Eye (tissue), 1 donor: ENCODE measurements around the gene PRKG1.
"Not testable (repeated sequence)": the region's sequence is repeated elsewhere in the genome, so short reads cannot be mapped to it uniquely, and the experiment has no call there.

Experiments used
- DNase-seq: peaks from one replicate; pipeline ENCODE4 v3.0.0-alpha.2; 2015

Gene PRKG1

DNA sequence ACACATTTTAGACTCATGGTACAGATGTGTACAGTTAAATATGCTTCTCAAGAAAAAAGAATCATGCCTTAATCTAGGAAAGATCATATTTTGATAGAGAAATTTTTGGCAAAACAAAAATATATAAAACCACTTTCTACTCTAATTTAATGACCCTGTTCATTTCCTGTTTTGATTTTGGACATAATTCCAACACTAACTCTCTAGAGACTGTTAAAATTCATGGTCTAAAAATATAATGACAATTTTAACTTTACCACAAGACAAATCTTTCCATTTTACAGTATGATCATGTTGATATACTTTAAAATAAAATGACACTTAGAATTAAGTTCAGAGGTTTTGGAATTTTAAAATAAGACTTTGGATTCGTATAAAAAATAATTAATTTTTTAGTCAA, 45.2 kb downstream of the PRKG1 start:
- no peak for DNase-seq

DNA sequence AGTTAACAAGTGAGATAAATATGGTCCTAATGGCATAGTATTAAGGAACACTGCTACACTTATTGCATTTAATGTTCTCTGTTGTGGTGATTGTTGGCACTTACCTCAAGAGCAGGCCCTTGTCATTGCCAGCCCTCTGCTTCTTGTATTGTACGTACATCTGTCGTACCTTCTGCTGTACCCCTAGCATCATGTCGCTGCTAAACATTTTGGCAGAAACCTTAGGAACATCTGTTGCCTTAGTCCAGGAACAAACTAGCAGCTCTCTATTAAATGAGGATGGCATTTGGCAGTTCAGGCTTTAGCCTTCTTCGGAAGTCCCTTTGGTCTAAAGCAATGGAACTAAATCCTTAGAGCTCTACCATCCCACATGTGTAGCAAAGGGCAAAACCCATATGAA, 47.6 kb downstream of the PRKG1 start:
- DNase-seq, result no peak

- peak; percentile 28 for DNase-seq
Observed at GRCh38 chr10:51124852-51125251, 50.6 kb downstream of the PRKG1 start.

- no peak for DNase-seq
Observed at GRCh38 chr10:51125518-51125917, 51.2 kb downstream of the PRKG1 start.

DNA sequence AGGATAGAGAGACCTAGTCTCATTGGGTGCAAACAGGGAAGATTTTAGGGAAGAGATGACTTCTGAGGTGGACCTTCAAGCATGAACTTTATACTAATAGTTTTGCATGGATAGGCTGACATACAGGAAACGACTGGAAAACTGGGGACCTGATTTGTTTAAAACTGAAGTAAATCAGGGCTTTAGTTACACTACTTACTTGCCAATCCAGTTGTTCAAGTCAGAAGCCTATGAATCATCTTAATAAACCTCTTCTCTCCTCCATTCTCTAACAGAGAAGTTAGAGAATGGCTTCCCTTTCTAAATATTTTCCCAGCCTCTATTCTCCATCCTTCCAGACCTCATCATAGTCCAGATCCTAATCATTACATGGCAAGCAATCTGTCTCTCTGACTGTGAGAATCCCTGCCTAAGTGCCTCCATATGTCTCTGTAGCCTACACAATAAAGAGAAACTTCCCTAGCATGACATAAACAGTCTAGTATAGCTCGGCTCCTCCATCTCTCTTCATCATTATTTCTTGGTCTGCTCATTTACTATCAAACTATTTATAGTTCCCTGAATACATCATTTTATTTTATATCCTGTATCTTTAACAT, 55.8 kb downstream of the PRKG1 start:
- DNase-seq, result peak; percentile 35

GRCh38 chr10:51137756-51138529, 63.7 kb downstream of the PRKG1 start:
- DNase-seq, result no peak

GRCh38 chr10:51139176-51139575, 64.9 kb downstream of the PRKG1 start:
- no peak for DNase-seq

GRCh38 chr10:51141010-51141409, 66.7 kb downstream of the PRKG1 start:
- DNase-seq, result no peak

DNA sequence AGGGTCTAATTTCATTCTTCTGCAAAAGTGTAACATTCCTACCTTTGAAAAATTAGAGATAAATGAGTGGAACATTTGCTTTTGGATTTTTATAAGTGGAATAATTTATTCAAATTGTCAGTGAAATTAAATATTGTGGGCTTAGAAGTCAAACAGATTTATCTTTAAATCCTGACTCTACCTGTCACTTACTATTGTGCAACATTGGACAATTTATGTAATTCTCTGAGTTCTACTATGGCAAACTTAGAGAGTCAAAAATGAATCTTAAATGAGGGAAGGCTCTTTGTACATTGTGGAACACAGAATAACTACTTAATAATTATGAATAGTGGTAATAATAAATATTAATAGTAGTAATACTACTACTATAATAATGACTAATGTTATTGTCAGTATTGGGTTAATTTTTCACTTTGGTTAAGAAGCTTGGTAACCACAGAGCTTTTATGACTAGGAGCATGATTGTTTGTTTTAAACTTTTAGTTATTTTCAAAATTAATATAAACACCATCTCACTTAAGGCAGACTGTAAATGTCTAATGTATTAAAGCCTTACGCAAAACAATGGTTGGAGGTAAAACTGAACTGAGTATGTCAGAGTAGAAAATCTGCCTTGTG, 70.0 kb downstream of the PRKG1 start:
- no peak for DNase-seq

DNA sequence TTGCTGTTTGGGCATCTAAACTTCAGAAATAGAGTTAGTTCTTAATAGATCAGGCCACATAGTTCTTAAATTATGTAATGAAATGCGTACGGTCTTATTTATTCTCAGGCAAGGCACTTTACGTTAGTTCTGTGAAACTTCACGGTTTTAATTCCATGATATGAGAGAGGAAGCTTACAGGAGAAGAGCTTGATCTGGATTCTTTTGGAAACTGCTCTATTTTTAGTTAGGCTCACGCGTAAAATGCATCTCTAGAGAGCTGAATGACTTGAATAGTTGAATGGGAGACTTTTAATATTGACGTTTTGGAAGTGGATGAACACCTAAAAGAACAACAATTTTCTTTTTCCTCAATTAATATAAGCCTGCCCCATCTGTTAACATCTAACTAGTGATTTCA, 71.1 kb downstream of the PRKG1 start:
- DNase-seq, result no peak

DNA sequence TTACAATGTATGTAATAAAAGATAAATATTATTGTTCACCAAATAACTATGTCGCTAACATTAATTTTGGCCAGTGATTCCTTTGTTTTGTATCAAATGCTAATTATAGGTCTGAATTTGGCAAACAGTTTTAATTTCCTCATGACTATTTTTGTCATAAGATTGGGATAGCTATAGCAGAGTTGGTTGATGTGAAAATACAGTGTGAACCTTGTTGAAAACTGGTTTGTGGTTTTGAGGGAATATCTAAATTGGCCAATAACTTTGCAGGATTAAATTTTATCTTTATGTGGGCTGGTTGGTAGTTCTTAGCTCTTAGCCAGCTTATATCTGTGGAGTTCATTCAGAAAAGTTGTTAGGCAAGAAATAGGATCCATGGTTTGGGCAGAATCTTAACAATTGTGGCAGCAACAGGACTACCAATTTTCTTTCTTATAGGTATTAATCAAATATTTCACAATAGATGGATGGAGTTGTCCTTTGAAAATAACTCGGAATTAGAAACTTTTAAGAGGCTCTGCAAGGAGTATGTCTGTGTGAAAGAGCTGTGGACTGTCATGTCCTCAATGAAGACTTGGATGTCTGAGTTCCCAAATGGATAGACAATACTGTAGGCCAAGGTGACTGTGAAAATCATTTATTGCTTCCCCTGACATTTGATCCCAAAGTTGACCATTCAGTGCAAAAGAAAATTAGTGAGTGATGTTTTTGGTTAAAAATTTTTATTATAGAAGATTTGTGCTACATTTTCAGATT, 73.5 kb downstream of the PRKG1 start:
- DNase-seq, result no peak

DNA sequence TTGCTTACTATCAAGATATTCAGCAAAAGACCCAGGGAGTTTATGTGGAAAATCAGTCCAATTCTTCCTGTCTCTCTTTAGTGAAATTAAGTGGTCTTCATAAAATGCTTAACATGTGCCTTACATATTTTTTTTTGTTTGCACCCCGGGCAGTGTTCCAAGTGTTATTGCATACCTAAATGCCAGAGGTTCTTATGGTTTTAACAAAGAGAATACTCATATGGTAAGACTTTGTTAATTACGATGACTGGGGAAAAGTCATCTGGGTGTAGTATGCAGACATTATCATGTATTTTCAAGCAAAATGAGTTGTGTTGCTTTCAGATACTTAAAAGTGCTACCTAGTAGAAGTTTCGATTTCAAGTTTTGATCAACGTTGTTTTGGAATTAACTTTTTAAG, 82.6 kb downstream of the PRKG1 start:
- peak; percentile 48 for DNase-seq

- DNase-seq, result no peak
Observed at GRCh38 chr10:51158832-51159231, 84.5 kb downstream of the PRKG1 start.

DNA sequence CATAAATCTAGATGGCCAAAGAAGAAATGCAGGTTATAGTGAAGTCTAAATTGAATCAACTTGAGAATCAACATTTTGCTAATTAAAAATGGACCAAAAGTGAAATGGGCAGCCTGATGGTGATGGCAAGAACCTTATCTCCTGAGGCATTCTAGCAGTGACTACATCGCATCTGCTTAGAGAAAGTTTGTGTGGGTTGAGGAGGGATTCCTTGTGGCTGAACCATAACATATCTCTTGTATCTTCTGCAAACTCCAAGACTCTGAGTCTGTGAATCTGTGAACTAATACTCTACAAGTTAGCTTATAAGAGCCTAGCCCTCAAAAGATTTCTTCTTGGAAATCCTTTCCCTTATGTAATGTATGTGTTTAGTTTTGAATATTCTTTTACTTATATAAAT, 85.6 kb downstream of the PRKG1 start:
- no peak for DNase-seq

DNA sequence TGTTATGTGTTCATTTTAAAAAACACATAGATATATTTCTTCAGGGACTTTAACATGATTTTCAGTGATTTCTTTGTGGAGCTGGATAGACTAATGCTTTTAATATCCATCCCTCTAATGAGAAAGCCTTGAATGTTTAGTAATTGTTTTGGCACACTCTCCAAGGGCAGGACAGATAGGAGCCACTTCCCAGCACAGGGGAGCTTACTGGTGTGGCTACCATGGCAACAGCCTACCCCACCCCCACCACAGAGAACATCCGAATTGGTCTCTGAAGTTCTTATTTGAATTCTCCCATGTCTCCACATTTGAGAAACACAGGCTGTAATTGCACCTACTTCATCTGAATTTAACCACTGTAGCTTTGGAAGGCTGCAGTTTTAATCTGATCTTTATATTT, 87.7 kb downstream of the PRKG1 start:
- DNase-seq, result peak; percentile 18

GRCh38 chr10:51163380-51164049, 89.2 kb downstream of the PRKG1 start:
- DNase-seq, result not testable (repeated sequence)

GRCh38 chr10:51168086-51168815, 94.0 kb downstream of the PRKG1 start:
- DNase-seq, result no peak

- DNase-seq, result no peak
Observed at GRCh38 chr10:51169111-51169510, 94.8 kb downstream of the PRKG1 start.

GRCh38 chr10:51170518-51171245, 96.4 kb downstream of the PRKG1 start:
- no peak for DNase-seq

GRCh38 chr10:51171946-51172345, 97.7 kb downstream of the PRKG1 start:
- DNase-seq, result no peak

DNA sequence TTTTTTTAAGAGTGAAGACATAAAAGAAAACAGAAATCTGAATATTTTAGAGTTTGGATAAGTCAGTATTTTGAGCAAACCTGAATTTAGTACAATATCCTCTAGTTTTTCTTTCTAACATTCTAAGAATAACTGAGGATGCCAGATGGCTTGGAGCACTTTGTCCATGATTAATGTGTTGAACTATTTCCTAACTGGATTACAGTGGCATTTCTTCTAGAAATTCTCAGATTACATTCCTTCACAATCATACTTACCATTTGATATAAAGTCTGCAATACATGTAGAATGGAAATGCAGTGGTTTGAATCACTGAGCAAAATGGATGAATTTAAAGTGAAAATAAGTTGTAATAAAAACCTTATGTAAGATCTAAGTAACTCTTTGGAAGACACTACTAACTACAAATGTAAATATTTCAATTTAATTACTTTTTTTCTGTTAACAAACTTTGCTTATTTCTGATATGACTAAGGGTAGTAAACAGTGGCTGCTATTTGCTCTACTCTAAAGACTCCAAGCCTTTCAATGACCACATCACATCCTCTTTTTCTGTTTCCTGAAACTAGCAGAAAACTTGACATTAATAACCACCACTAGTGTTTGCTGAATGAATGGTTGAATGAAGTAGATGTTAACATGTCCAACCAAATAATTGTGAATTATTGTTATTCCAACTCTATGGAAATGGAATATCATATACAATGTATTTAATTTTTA, 102.8 kb downstream of the PRKG1 start:
- DNase-seq, result no peak
